Brain pericyte (primary cell): ENCODE measurements around the gene CHST9.
"Not testable (repeated sequence)": the region's sequence is repeated elsewhere in the genome, so short reads cannot be mapped to it uniquely, and the experiment has no call there.

Experiments
- DNase-seq: peaks from one replicate; pipeline ENCODE4 v3.0.0-alpha.2; 2012; ENCODE audit warnings: low read depth, low spot score

CHST9 gene, protein sequence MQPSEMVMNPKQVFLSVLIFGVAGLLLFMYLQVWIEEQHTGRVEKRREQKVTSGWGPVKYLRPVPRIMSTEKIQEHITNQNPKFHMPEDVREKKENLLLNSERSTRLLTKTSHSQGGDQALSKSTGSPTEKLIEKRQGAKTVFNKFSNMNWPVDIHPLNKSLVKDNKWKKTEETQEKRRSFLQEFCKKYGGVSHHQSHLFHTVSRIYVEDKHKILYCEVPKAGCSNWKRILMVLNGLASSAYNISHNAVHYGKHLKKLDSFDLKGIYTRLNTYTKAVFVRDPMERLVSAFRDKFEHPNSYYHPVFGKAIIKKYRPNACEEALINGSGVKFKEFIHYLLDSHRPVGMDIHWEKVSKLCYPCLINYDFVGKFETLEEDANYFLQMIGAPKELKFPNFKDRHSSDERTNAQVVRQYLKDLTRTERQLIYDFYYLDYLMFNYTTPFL

DNA sequence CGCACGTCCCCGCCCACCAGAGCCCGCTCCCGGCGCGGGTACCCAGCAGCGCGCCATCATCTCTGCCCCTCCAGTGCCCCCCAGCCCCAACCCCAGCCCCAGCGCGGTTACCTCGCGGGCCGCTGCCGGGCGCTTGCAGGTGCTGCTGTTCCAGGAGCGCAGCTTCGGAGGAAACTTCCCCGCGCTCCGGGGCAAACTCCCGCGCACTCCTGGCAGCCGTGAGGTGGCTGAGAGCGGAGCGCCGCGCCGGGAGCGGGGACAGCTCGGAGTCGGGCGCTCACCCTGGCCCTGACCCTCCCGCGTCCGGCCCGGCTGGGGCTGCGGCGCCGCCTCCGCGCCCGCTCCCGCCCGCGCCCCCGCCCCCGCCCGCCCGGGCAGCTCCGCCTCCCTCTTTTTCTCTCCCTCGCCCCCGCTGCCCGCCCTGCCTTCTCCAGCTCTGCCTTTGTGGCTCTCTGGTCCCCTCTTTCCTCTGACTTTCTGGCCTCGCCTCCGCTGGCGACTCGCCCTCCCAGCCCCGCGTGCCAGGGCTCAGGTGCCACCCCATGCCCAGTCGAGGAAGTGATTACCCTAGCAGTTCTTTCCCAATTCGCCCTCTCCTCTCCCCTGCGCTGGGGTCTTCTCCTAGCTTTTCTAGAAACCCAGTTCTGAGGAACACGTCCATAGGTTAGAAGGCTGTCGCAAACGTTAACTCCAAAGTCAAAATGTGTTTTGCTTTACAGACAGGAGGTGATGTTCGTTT lies at the start of gene CHST9:
Gene CHST9 (minus strand): TSS at position 284 of the 739 bp plus-strand sequence. CDS start 42,499 bp downstream, outside the sequence.
- DNase-seq, result no peak

- not testable (repeated sequence) for DNase-seq
These were observed 47.2 kb upstream of the CHST9 start for GRCh38 chr18:27232355-27232754.

DNA sequence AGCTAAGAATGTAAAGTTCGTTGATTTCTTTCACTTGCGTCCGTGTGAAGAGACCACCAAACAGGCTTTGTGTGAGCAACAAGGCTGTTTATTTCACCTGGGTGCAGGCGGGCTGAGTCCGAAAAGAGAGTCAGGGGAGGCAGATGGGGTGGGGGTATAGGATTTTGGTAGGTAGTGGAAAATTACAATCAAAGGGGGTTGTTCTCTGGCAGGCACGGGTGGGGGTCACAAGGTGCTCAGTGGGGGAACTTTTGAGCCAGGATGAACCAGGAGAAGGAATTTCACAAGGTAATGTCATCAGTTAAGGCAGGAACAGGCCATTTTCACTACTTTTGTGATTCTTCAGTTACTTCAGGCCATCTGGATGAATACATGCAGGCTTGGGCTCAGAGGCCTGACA lies 46.6 kb upstream of the CHST9 start:
- DNase-seq, result not testable (repeated sequence)

DNA sequence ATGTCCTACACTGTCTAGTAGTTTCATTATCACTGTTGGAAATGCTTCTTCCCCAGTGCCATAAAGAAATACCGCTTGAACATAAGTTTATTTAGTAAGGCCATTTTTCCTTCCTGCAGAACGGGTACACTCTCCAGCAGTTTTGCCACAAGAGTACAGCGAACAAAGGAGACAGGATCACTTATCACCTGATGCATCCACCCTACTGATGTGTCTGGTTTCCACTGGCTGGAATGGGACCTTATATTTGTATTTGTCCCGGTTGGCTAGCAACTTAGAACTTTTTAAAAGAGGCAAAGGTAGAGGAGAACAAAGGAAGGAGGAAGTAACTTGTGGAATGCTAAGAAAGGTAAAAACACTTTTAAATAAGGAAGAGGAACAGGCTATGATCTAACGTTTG lies 46.1 kb upstream of the CHST9 start:
- DNase-seq, result not testable (repeated sequence)

DNA sequence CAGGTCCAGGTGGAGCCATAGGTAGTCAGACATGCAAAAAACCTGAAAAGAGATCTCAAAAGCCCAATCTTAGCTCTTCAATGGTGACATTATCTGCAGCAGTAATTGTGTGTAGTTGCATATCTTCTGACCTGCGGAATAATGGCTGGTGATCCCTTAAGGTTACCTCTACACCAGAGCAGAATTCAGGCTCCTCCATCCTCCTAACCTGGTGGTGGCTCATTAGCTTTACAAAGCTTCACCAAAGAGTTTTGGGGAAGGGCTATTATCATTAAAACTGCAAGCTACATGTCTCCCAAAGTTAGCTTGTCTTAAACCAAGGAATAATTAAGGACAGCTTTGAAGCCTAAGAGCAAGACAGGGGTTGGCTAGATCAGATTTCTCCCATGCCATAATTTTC lies 42.6 kb upstream of the CHST9 start:
- DNase-seq, result no peak

GRCh38 chr18:27226556-27227075 lies 41.5 kb upstream of the CHST9 start:
- no peak for DNase-seq

GRCh38 chr18:27225947-27226481 lies 40.9 kb upstream of the CHST9 start:
- DNase-seq, result no peak

GRCh38 chr18:27223526-27224291 lies 38.6 kb upstream of the CHST9 start:
- no peak for DNase-seq

DNA sequence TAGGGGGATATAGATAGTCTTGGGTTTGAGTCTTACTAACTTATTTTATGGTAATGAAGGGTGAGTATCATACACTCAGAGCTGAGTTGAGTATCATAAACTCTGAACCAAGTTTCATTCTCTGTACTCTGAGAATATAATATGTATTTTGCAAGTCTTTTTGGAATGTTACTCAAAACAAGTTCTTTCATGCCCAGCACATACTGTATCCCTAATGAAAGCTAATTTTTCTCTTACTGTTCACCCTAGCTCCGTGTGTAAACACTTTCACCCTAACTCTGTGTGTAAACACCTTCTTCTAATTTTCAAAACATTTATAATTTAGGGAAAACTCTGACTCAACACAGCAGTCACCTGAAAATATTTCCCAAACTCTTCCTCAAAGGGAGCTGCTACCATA lies 29.7 kb upstream of the CHST9 start:
- no peak for DNase-seq

GRCh38 chr18:27213123-27213717 lies 28.1 kb upstream of the CHST9 start:
- no peak for DNase-seq

DNA sequence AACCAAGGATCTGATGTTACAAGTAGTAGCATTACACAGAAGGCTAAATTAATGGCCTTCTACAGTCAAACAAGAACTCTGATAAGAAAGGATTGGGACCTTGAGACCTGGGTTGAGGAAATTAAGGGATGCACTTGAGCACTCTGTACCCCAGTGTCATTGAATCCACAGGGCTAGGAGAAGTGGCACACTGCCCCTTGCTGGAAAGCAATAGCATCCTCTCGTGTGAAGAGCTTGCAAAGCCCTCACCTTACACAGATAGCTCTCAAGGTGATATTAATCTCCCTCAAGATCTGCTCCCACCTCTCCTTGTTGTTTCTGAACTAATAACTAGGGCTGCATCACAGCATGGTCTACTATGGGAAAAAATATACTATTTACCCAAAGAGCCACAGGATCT lies 26.5 kb upstream of the CHST9 start:
- no peak for DNase-seq

DNA sequence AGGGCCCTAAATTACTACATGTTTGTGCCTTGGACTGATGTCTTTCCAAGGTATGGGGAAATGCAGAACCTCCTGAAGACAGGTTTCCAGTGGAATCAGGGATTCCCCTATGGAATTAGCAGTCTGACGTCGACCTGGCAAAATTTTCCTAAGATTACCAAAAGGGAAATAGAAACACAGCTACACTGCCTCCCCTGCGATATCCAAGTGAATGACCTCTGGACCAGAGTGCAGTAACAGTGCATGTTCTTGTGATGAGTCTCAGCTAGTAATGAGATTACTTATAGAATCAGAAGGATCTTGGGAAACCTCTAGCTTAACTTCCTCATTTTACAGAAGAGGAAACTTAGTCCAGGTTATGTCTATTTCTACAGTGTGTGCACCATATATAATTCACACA lies 21.3 kb upstream of the CHST9 start:
- no peak for DNase-seq

DNA sequence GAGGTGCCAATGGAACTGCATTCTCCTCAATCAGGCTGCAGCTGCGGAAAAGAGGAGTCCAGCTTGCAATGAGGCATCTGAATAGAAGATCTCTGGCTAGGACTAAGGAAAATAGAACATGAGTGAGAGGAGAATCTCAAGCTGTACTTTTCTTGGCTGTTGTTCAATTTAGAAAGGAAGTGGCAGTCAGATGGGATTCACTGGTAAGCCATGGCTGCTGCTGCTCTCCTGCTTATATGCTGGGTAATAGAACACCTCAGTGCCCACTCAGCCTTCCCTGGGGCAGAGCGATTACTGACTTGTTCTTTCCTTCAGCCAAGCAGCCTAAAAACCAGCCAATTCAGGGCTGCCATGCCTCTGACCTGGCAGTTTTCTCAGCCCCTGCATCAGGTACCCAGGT lies 17.6 kb upstream of the CHST9 start:
- no peak for DNase-seq

DNA sequence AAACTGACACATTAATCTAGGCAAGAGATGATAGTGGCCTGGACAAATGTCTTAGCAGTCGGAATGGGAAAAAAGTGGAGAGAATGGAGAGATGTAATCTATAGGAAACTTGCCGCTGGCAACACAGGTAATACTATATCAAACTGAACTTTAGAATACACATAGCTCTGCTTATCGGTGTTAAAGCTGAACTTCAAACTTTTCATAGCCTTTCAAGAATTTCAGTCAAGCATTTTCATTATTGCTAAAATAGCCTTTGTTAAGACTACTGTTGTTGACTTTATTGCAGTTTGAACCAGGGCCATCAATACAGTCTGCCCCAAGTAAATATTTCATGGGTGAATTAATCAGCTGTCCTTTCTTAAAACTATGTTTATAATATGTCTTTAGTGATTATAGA lies 12.9 kb upstream of the CHST9 start:
- DNase-seq, result no peak

DNA sequence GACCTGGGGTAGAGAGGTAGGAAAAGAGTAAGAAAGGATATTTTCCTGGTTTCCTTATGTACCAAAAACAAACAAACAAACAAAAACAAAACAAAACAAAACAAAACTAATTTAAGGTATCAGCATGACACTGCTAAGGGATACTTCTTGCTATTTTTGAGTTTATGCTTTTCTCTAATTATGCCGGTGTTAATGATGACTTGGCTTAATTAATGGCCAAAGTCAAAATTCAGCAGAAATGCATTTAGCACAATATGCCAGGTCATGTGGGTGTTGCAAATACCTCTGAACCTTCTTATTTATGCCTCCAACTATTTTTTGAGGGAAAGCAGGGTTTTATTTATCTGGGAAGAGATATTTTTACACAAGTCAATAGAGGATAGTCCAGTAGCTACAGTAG lies 3.2 kb upstream of the CHST9 start:
- DNase-seq, result no peak

DNA sequence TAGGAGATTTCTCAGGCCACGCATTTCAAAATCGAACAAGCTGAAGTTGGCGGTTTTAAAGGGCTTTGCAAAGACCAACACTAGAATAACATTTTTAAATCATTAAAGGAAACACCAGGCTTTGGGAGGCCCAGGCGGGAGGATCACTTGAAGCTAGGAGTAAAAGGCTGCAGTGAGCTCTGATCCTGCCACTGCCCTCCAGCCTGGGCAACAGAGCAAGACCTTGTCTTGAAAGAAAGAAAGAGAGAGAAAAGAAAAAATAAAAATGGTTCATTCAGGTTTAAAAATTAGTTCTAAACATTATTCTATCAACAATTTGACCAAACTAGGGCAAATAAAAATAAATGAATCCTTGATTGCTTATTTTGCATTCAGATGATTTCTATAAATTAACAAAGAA lies 789 bp upstream of the CHST9 start:
- no peak for DNase-seq

DNA sequence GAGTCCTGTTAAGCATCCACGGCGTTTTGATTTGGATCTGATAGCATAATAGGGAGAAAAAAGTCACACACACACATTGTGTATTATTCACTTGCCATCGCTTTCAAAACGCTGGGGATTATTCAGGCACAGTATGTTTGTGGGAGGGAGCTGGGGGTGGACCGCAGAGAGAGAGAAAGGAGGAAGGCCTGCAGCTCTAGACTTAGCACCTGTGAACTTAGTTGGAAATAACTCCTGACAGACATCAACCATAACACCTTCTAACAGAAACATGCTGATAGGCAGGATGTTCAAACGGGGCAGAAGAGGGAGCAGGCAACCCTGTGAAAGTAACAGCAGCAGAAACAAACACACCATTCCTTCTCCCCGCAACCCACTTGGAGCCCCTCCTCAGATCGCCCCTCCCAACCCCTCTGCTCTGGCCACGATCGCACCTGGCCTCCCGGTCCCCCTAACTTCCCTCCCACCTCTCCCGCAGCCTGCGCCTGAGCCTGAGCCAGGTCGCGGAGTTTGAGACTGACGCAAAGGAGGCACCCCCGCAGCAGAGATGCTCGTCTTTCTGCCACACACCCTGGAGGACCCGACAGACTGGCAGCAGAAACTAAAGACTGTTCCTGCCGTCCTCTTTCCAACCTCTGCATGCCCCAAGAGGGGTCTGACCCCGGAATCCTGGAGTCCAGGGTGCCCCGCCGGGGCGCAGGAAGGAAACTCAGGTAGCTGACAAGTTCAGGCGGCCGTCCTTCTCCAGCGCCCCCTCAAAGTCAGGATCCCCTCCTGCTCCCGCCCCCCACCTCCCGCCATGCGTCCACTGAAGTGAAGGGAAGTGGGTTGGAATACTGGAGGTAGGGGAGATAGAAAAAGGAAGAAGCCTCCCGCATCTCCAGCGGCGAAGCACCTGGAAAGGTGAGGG lies 738 bp downstream of the CHST9 start:
- DNase-seq, result no peak

GRCh38 chr18:27181726-27182125 lies 3.4 kb downstream of the CHST9 start:
- DNase-seq, result no peak

DNA sequence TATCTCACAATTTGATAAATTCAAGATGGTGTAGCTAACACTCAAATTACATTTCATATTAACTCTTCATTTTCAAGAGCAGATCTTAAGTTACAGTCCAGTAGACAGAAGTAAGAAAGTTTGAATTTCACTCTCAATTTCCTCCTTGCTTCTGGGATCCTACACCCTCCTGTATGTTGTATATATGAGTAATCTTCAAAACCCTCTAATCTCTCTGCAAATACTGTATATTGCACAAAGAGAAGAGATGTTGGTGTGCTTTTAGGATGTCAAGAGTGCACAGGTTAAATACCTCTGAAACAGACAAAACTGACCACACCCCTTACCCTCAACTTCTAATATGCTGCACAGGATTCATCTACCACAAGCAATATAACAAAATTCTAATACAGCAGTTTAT lies 6.7 kb downstream of the CHST9 start:
- DNase-seq, result no peak

DNA sequence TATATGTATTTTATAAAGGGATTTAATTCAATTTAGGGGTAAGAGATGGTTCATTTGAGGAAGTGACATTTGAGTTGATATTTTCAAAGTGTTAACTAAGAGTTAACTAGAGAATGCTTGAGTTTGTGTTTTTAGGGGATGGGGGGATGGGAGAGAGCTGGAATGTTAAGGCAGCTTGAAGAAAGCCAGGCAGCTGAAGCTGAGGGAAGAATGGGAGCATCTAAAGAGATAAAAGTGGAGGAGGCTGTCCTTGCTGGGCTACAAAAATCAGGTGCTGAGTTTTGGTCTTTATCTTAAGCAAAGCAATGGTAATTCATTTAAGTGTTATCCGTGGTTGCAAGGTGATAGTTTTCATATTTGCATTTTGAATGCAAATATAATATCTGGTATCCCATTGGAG lies 9.2 kb downstream of the CHST9 start:
- no peak for DNase-seq
